ENCODE results near the gene PTPN13.

The PTPN13 gene

GRCh38 chr4:86587381-86588140 is 6.6 kb upstream of the PTPN13 start:
- DNase-seq, result no peak

GRCh38 chr4:86592553-86593249 is 1.4 kb upstream of the PTPN13 start:
- DNase-seq, result peak; percentile 6

GRCh38 chr4:86594559-86595425 is 677 bp downstream of the PTPN13 start:
- DNase-seq, result peak; percentile 17

GRCh38 chr4:86595426-86595805 is 1.3 kb downstream of the PTPN13 start:
- peak; percentile 20 for DNase-seq

GRCh38 chr4:86596807-86597206 is 2.7 kb downstream of the PTPN13 start:
- DNase-seq, result no peak

- DNase-seq, result no peak
Observed at GRCh38 chr4:86600007-86600653, 6.0 kb downstream of the PTPN13 start.

- DNase-seq, result peak; percentile 23
Observed at GRCh38 chr4:86603311-86603885, 9.3 kb downstream of the PTPN13 start.

GRCh38 chr4:86606809-86607208 is 12.7 kb downstream of the PTPN13 start:
- DNase-seq, result no peak

- no peak for DNase-seq
Observed at GRCh38 chr4:86608757-86609375, 14.8 kb downstream of the PTPN13 start.

- no peak for DNase-seq
Observed at GRCh38 chr4:86611757-86612156, 17.6 kb downstream of the PTPN13 start.

GRCh38 chr4:86613734-86614133 is 19.6 kb downstream of the PTPN13 start:
- DNase-seq, result no peak

GRCh38 chr4:86614865-86615264 is 20.8 kb downstream of the PTPN13 start:
- DNase-seq, result no peak

- no peak for DNase-seq
Observed at GRCh38 chr4:86615501-86615900, 21.4 kb downstream of the PTPN13 start.

GRCh38 chr4:86619656-86620055 is 25.5 kb downstream of the PTPN13 start:
- no peak for DNase-seq

- DNase-seq, result no peak
Observed at GRCh38 chr4:86621435-86621834, 27.3 kb downstream of the PTPN13 start.

GRCh38 chr4:86626066-86626465 is 32.0 kb downstream of the PTPN13 start:
- no peak for DNase-seq

- DNase-seq, result no peak
Observed at GRCh38 chr4:86627462-86628135, 33.5 kb downstream of the PTPN13 start.

GRCh38 chr4:86630629-86631028 is 36.5 kb downstream of the PTPN13 start:
- DNase-seq, result no peak

GRCh38 chr4:86631166-86631565 is 37.1 kb downstream of the PTPN13 start:
- DNase-seq, result no peak

GRCh38 chr4:86633854-86634253 is 39.7 kb downstream of the PTPN13 start:
- DNase-seq, result no peak

GRCh38 chr4:86640469-86640868 is 46.4 kb downstream of the PTPN13 start:
- no peak for DNase-seq

Data from NCI-H1105 (cell line).